OCI-LY7 (cell line): Measurements from ENCODE around the gene NSD2. TPM values are rescaled to one million over a fixed set of nuclear protein-coding genes. Genes with fewer than 3 reads are reported as not detected.
A peak's percentile ranks its signal among the peaks of the same experiment; 100 is the strongest.
"Not testable (repeated sequence)": the region's sequence is repeated elsewhere in the genome, so short reads cannot be mapped to it uniquely, and the experiment has no call there.

ENCODE experiments used
- BruUV-seq: library from RNA; stranded (reverse); fragments of 400-500 nt; replicated peaks from 2 replicates; lab custom pipeline; 2021; lab: Mats Ljungman, UMichigan
- CTCF ChIA-PET: fragments of 300-600 bp; sonication (Branson Sonifier 250); formaldehyde crosslinking; loops from one replicate; lab custom pipeline; 2022; ENCODE audit warnings: antibody characterized with exemption; ENCODE audit not compliant: unreplicated experiment; lab: Charles Lee
- POLR2A ChIA-PET: fragments of 300-600 bp; sonication (Branson Sonifier 250); formaldehyde crosslinking; loops from one replicate; lab custom pipeline; 2022; ENCODE audit warnings: antibody characterized with exemption; lab: Charles Lee
- DNase-seq: peaks from one replicate; pipeline ENCODE4 v3.0.0-alpha.2; 2015; ENCODE audit warnings: low spot score
- H2AFZ ChIP-seq: fragments of 200-600 bp; sonication (generic), shearing (Covaris generic); 2 replicates; pipeline ENCODE4 v1.6.1; 2014; ENCODE audit warnings: mild to moderate bottlenecking, antibody characterized with exemption, low read length, moderate library complexity
- H3K27ac ChIP-seq: fragments of 200-600 bp; sonication (generic); 2 replicates; pipeline ENCODE4 v1.5.1; 2014; ENCODE audit warnings: mixed run types, low read depth, mild to moderate bottlenecking, moderate library complexity, low read length, inconsistent platforms; ENCODE audit not compliant: poor library complexity, severe bottlenecking
- H3K36me3 ChIP-seq: fragments of 200-600 bp; sonication (generic); 2 replicates; pipeline ENCODE4 v1.6.1; 2014; ENCODE audit warnings: mild to moderate bottlenecking, antibody characterized with exemption, low read length, moderate library complexity, mixed read lengths; ENCODE audit not compliant: insufficient read depth
- H3K4me1 ChIP-seq: fragments of 200-600 bp; sonication (generic); 2 replicates; pipeline ENCODE4 v1.5.1; 2014; ENCODE audit warnings: mild to moderate bottlenecking, low read length; ENCODE audit not compliant: insufficient read depth, poor library complexity, severe bottlenecking
- H3K4me2 ChIP-seq: fragments of 200-600 bp; sonication (generic); 2 replicates; pipeline ENCODE4 v1.6.1; 2014; ENCODE audit warnings: mild to moderate bottlenecking, low read length
- H3K4me3 ChIP-seq: fragments of 200-600 bp; sonication (generic); 2 replicates; pipeline ENCODE4 v1.5.1; 2014; ENCODE audit warnings: mild to moderate bottlenecking, low read depth, low read length; ENCODE audit not compliant: poor library complexity, severe bottlenecking
- H3K79me2 ChIP-seq: fragments of 200-600 bp; sonication (generic); 2 replicates; pipeline ENCODE4 v1.6.1; 2016; ENCODE audit warnings: low read depth, mild to moderate bottlenecking, low read length, moderate library complexity, mixed read lengths; ENCODE audit not compliant: insufficient read depth
- H3K9me2 ChIP-seq: fragments of 200-600 bp; sonication (generic); 2 replicates; pipeline ENCODE4 v1.6.1; 2016; ENCODE audit warnings: mild to moderate bottlenecking, low read length, mixed read lengths; ENCODE audit not compliant: insufficient read depth
- H3K9me3 ChIP-seq: fragments of 200-600 bp; sonication (generic); 2 replicates; pipeline ENCODE4 v1.6.1; 2014; ENCODE audit warnings: mild to moderate bottlenecking, mixed run types, low read length, mixed read lengths
- H4K20me1 ChIP-seq: fragments of 200-600 bp; sonication (generic); 2 replicates; pipeline ENCODE4 v1.6.1; 2014; ENCODE audit warnings: mild to moderate bottlenecking, antibody characterized with exemption, low read length, moderate library complexity, mixed read lengths; ENCODE audit not compliant: insufficient read depth
- EZH2phosphoT487 ChIP-seq: fragments of 200-600 bp; sonication (generic); IDR thresholded peaks from 2 replicates; pipeline ENCODE4 v1.6.1; 2018; ENCODE audit warnings: low read depth, borderline replicate concordance, mild to moderate bottlenecking, mixed run types, antibody characterized with exemption, low read length, moderate library complexity, mixed read lengths
- intact Hi-C: fragments of 100-400 bp; cut with micrococcal nuclease; formaldehyde crosslinking; loops from one replicate; pipeline ENCODE4 v1.10.0; 2022; ENCODE audit not compliant: unreplicated experiment
- total RNA-seq, 2 experiments: library from RNA; depleted of rRNA in 1 of 2; stranded (reverse); fragments of >200 nt in 1 of 2; shearing (Covaris generic) in 1 of 2; gene quantifications; 2 replicates each; pipeline ENCODE4 v1.2.3, GENCODE V29; 2014 to 2022
- TF ChIP-seq, protein P1 (sequence below): fragments of 200-600 bp; sonication (generic); conservative IDR thresholded peaks from 2 replicates; pipeline ENCODE4 v1.5.1; 2014; ENCODE audit warnings: mild to moderate bottlenecking, antibody characterized with exemption, low read length, moderate library complexity, mixed read lengths

The NSD2 gene
- total RNA-seq, 2 experiments from 2014 or later: 169 to 329 TPM

DNA sequence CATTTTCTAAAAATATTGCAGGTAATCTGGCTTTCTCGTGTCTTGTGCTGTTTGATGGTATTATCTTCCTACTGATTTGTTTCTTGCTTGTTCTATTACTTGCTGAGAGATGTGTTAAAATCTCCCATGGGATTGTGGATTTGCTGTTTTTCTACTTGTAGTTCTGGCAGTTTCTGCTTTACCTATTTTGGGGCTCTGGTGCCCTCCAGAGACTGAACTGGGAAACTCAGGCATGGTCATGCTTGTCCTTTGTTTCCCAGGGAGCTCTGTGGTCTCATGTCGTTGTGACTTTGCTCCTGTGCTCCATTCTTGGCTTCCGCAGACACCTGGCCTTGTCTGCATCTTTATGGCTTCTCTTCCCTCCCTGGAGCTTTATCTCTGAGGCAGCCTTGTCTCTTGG is 39.5 kb downstream of the NSD2 start:
- no peak overlapping the region for H2AFZ ChIP-seq
- no peak overlapping the region for H3K27ac ChIP-seq
- H3K4me2 ChIP-seq: no peak overlapping the region
- no peaks in the 10 kb centered on the region for H3K9me3 ChIP-seq
- peaks cover 3% of the 10 kb centered on the region for H3K4me1 ChIP-seq
- POLR2A ChIA-PET: interaction anchor here (0.8 kb wide), 1 partner anchor 45 kb away, joined by 3 read pairs; no protein-coding TSS in a partner anchor
- H4K20me1 ChIP-seq: peaks cover 11% of the 10 kb centered on the region
- intact Hi-C loops: no loop called here
- no TSS peak for BruUV-seq
- DNase-seq: peak; percentile 35
- CTCF ChIA-PET: no interaction called here
- H3K36me3 ChIP-seq: peaks cover 96% of the 10 kb centered on the region
- H3K79me2 ChIP-seq: peaks cover 95% of the 10 kb centered on the region
- TF ChIP-seq, protein P1, sequence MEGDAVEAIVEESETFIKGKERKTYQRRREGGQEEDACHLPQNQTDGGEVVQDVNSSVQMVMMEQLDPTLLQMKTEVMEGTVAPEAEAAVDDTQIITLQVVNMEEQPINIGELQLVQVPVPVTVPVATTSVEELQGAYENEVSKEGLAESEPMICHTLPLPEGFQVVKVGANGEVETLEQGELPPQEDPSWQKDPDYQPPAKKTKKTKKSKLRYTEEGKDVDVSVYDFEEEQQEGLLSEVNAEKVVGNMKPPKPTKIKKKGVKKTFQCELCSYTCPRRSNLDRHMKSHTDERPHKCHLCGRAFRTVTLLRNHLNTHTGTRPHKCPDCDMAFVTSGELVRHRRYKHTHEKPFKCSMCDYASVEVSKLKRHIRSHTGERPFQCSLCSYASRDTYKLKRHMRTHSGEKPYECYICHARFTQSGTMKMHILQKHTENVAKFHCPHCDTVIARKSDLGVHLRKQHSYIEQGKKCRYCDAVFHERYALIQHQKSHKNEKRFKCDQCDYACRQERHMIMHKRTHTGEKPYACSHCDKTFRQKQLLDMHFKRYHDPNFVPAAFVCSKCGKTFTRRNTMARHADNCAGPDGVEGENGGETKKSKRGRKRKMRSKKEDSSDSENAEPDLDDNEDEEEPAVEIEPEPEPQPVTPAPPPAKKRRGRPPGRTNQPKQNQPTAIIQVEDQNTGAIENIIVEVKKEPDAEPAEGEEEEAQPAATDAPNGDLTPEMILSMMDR: peak; percentile 74
- no peak for TF ChIP-seq EZH2phosphoT487
- H3K4me3 ChIP-seq: no peak overlapping the region
- no peaks in the 10 kb centered on the region for H3K9me2 ChIP-seq

DNA sequence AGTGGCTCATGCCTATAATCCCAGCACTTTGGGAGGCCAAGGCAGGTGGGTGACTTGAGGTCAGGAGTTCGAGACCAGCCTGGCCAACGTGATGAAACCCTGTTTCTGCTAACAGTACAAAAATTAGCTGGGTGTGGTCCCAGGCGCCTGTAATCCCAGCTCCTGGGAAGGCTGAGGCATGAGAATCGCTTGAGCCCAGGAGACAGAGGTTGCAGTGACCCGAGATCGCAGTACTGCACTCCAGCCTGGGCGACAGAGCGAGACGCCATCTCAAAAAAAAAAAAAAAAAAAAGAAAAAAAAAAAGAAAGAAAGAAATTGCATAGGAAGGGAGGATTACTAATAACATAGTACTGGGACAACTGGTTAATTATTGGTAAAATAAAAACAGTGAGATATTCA is 40.1 kb downstream of the NSD2 start:
- H3K4me2 ChIP-seq, H3K4me1 ChIP-seq, intact Hi-C loops, H2AFZ ChIP-seq, H3K9me3 ChIP-seq, CTCF ChIA-PET, DNase-seq, H3K9me2 ChIP-seq, H3K4me3 ChIP-seq, POLR2A ChIA-PET, H3K27ac ChIP-seq, BruUV-seq: not testable (repeated sequence)
- Histone ChIP-seq H3K36me3 (peaks cover 96% of the 10 kb centered on the region), H3K79me2 (peaks cover 96% of the 10 kb centered on the region), H4K20me1 (peaks cover 11% of the 10 kb centered on the region)

DNA sequence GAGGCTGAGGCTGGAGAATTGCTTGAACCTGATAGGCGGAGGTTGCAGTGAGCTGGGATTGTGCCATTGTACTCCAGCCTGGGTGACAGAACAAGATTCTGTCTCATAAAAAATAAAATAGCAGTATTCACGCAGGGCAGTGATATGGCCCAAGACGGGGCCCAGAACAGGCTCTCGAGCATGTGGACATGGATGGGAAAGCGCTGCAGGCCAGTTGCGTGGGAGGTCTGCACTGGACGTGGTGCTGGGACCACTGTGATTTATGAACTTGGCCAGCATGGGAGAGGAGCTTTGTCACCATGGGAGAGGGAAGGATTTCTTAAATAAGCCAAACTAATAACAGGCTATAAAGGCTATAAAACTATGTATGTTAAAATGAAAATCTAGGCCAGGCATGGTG is 51.6 kb downstream of the NSD2 start:
- H2AFZ ChIP-seq: no peak overlapping the region
- no peak overlapping the region for H3K4me2 ChIP-seq
- H3K4me3 ChIP-seq: no peak overlapping the region
- no peak for DNase-seq
- H3K4me1 ChIP-seq: no peaks in the 10 kb centered on the region
- no peak for TF ChIP-seq EZH2phosphoT487
- TF ChIP-seq, protein P1: no peak
- H3K9me3 ChIP-seq: no peaks in the 10 kb centered on the region
- CTCF ChIA-PET: no interaction called here
- H3K36me3 ChIP-seq: peaks cover 88% of the 10 kb centered on the region
- POLR2A ChIA-PET: no interaction called here
- H4K20me1 ChIP-seq: no peaks in the 10 kb centered on the region
- H3K79me2 ChIP-seq: peaks cover 16% of the 10 kb centered on the region; the same call in 1 of the 2 replicates
- BruUV-seq: no TSS peak
- intact Hi-C loops: no loop called here
- H3K9me2 ChIP-seq: no peaks in the 10 kb centered on the region
- H3K27ac ChIP-seq: no peak overlapping the region
